ENCODE data around the gene TGFBR2.

DNA sequence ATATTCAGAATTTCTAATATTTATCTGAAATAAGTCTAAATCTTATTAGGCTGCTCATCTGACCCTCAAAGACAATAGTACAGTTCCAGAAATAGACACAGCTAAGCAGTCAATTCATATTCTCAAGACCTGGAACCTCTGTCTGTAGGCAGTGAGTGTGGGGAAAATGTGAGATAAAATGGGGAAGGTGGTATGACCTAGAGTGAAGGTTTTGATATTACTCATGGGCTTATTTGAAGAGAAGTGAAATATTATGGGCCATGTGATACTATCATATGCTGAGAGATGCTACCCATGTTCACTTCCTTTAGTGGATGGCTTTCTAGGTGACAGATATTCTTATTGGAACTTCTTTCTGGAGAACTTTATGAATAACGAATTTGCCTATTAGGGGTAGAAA, 33.5 kb downstream of the TGFBR2 start:
- TF ChIP-seq GATA3 (IDR thresholded peaks at IDR 0.05; ENCODE audit: low read depth, low read length) = no peak
- TF ChIP-seq GATA2 (IDR thresholded peaks at IDR 0.05; ENCODE audit: low read depth, low read length) = no peak
